SK-N-MC (cell line): ENCODE results near the gene LRIG1.
A peak's percentile ranks its signal among the peaks of the same experiment; 100 is the strongest.

ENCODE experiments used
- DNase-seq: peaks from one replicate; pipeline ENCODE4 v3.0.0-alpha.2; 2011; ENCODE audit warnings: low read depth, low spot score
- H3K27ac ChIP-seq: fragments of 200-600 bp; sonication (generic); 2 replicates; pipeline ENCODE4 v1.5.1; 2016; ENCODE audit warnings: mixed run types
- H3K36me3 ChIP-seq: fragments of 200-600 bp; sonication (generic); 2 replicates; pipeline ENCODE4 v1.6.1; 2017; ENCODE audit warnings: antibody characterized with exemption, low read length, mixed read lengths; ENCODE audit not compliant: insufficient read depth
- H3K4me3 ChIP-seq: fragments of 200-600 bp; sonication (generic); 2 replicates; pipeline ENCODE4 v1.5.1; 2016
- H3K9ac ChIP-seq: fragments of 200-600 bp; sonication (generic); 2 replicates; pipeline ENCODE4 v1.8.0; 2017; ENCODE audit warnings: mixed run types, mixed read lengths; ENCODE audit not compliant: insufficient read length
- H3K9me3 ChIP-seq: fragments of 200-600 bp; sonication (generic); 2 replicates; pipeline ENCODE4 v1.6.1; 2017; ENCODE audit warnings: low read depth, mild to moderate bottlenecking, antibody characterized with exemption, low read length, moderate library complexity, mixed read lengths
- EZH2 ChIP-seq: fragments of 200-600 bp; sonication (generic); IDR thresholded peaks from one replicate; pipeline ENCODE4 v1.6.1; 2017; ENCODE audit warnings: antibody characterized with exemption
- FOXP2 ChIP-seq: optimal IDR thresholded peaks from 2 replicates; pipeline ENCODE3; 2011; ENCODE audit warnings: mild to moderate bottlenecking, moderate library complexity; ENCODE audit not compliant: insufficient read depth; ENCODE audit errors: extremely low read length, control extremely low read depth
- POLR2AphosphoS5 ChIP-seq: IDR thresholded peaks from 2 replicates; pipeline ENCODE4 v1.6.1; 2012; ENCODE audit warnings: mild to moderate bottlenecking, low read depth, low read length, borderline replicate concordance

The LRIG1 gene

DNA sequence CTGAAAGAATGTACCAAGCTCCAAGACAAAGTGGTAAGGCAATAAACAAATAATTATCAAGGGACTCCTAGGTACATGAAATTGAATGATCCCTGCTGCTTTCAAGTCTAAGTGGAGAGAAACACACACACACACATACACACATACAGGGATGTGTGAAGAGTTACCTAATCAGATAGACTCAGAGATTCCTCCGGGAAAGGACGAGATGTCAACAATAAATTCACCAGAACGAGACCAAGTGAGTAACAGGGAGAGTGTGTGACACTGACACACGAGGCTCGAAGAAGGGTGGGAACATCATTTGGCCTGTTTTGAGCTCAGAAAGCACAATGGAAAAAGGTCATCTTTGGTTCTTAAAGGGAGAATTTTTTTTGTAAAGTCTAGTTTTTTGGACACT, 13.4 kb downstream of the LRIG1 start:
- Histone ChIP-seq H3K36me3 (no peaks in the 10 kb centered on the region), H3K4me3 (no peak overlapping the region), H3K9ac (no peak overlapping the region), H3K27ac (no peak overlapping the region), H3K9me3 (no peaks in the 10 kb centered on the region)
- TF ChIP-seq FOXP2 = no peak
- TF ChIP-seq POLR2AphosphoS5 = no peak
- TF ChIP-seq EZH2 = no peak
- no peak for DNase-seq

DNA sequence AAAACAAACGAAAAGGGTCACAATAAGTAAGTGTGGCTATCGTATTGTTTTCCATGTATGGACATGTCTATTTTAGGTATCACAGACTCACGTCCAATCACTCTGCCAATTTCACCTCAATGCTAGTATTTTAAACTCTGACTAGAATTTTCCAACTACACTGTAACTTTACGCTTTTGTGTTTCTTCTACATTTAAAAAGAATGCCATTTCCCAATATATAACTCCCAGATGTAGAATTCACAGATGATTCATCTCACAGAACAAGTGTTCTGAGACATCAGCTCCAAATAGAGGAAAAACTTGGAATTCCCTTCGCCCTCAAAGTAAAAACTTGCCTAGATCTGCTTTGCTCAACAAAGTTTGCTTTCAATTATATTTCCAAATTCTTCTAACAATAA, 14.2 kb downstream of the LRIG1 start:
- DNase-seq = no peak
- Histone ChIP-seq H3K9ac (peak overlapping the region; percentile 20), H3K4me3 (no peak overlapping the region), H3K36me3 (no peaks in the 10 kb centered on the region), H3K9me3 (no peaks in the 10 kb centered on the region), H3K27ac (peak overlapping the region; percentile 50; the same call in 1 of the 2 replicates)
- no peak for TF ChIP-seq EZH2
- no peak for TF ChIP-seq POLR2AphosphoS5
- no peak for TF ChIP-seq FOXP2

DNA sequence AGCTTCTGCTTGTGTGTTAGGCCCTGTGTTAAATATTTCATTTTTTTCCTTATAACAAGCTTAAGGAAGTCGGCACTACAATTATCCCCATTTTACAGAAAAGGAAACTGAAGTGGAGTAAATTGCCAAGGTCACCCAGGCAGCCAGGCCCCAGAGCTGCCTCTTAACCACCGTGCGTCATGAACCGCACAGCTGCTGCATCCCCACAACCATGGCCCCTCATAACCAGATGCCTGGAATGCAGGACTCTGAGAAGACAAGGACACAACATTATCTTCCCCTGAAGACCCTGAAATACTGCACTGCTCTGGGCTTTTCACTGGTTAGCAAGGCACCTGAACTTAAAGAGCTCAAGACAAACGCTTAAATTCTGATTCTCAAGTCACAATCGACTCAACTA, 14.6 kb downstream of the LRIG1 start:
- no peak for DNase-seq
- Histone ChIP-seq H3K9me3 (no peaks in the 10 kb centered on the region), H3K9ac (no peak overlapping the region), H3K4me3 (no peak overlapping the region), H3K36me3 (no peaks in the 10 kb centered on the region), H3K27ac (no peak overlapping the region)
- TF ChIP-seq EZH2 = no peak
- no peak for TF ChIP-seq FOXP2
- TF ChIP-seq POLR2AphosphoS5 = no peak

DNA sequence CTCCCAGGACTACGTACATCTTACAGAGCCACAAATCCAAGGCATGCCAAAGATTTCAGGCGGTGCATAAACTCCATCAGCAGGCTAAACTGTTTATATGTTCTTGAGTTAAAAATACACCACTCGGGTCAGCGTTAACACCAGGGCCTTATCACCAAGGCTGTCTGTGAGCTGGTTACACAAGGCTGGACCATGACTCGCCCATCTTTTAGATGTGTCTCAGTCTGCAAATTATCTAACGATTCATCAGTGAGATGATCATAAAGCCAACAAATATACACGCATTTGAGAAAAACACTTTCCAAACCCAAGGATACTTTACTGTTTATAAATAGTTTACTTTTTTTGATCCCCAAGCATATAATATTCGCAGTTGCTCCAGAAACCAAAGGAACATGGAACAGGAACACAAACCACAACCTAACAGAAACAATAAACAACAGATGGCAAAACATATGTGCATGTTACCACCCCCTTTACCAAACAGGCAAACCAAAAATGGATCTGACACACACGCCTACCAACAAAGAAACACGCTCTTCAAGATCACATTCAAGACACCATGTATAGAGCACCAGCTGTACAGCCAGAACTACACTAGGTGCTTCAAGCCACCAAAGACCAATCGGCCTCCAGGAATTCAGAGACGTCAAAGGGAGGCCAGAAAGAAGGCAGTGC, 15.4 kb downstream of the LRIG1 start:
- TF ChIP-seq EZH2 (no peak), FOXP2 (no peak), POLR2AphosphoS5 (no peak)
- no peak for DNase-seq
- Histone ChIP-seq H3K4me3 (no peak overlapping the region), H3K9me3 (no peaks in the 10 kb centered on the region), H3K9ac (no peak overlapping the region), H3K27ac (no peak overlapping the region), H3K36me3 (no peaks in the 10 kb centered on the region)

DNA sequence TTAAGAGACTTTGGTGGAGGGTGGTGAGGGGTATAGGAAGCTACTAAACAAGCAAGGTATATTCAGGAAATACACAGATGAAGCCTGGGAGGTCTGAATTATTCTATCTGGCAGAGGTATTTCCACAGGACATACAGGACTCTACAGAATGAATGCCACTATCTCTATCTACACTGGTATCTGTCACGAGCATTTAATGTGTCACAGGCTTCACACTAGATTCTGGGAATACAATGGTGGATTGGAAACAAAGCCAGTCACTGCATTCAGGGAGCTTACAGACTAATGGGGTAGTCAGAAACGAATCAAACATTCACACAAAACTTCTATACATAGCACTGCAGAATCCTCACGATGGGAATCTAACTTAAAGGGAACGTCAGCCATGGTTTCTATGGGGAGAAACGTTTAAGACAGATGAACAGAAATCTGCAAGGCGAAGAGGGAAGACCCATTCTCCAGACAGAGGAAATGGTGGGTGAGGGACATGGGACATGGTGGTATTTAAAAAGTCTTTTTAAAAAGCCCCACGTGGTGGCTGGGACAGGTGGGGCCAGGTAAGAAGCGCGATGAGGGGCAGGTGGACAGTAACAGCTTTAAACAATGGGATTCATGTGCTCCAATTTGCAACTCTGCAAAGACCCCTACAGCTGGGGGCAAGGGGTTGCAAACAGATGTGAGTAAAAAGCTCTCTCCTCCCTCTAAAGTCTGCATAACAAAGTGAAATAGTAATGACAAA, 16.5 kb downstream of the LRIG1 start:
- H3K4me3 ChIP-seq = no peak overlapping the region
- no peaks in the 10 kb centered on the region for H3K9me3 ChIP-seq
- TF ChIP-seq POLR2AphosphoS5 (no peak), EZH2 (no peak), FOXP2 (no peak)
- H3K27ac ChIP-seq = no peak overlapping the region
- no peaks in the 10 kb centered on the region for H3K36me3 ChIP-seq
- no peak overlapping the region for H3K9ac ChIP-seq
- no peak for DNase-seq

DNA sequence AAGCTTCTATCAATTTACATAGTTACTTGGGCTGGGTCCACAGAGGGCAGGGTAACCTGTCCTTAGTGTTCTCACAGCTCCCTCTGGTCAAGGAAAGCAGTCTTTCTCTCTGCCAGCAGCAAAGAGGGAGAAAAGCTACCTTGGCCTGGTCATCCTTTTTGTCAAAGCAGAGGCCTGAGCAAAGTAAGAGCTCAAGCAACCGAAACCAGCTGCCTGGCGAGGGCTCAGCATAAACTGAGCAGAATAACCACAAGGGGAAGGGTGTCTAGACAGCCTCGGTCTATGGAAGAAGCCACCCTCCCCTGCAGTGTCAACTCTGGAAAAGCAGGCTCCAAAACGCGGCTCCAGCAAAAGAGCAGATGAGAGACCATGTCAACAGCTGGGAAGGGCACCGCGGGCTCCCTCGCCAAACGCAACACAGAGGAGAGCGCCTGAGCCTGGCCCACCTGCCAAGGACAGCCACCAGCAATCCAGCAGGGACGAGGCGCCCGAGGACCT, 17.4 kb downstream of the LRIG1 start:
- Histone ChIP-seq H3K9ac (no peak overlapping the region), H3K27ac (no peak overlapping the region), H3K4me3 (no peak overlapping the region), H3K36me3 (no peaks in the 10 kb centered on the region), H3K9me3 (no peaks in the 10 kb centered on the region)
- TF ChIP-seq FOXP2 (no peak), EZH2 (no peak), POLR2AphosphoS5 (no peak)
- DNase-seq = no peak

DNA sequence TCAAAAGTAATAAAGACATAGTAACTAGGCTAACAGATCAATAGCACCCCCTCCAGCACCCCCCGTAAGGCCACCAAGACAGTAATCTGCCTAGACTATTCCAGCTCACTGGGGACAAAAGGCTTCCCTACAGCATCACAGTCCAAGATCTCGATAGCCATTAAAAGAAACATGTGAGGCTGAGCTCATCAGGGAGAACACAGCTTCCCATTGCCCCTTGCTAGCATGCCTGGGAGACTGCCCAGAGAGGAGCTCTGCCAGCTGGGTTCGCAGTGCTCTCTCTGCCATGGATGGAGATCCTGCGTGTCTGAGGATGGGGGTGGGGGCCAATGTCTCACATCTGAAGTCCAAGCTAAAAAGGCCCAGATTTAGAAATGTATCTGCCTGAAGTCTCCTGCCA, 17.8 kb downstream of the LRIG1 start:
- no peak for TF ChIP-seq POLR2AphosphoS5
- no peak for TF ChIP-seq EZH2
- no peak for TF ChIP-seq FOXP2
- no peak overlapping the region for H3K4me3 ChIP-seq
- H3K27ac ChIP-seq = no peak overlapping the region
- no peak overlapping the region for H3K9ac ChIP-seq
- no peaks in the 10 kb centered on the region for H3K36me3 ChIP-seq
- no peak for DNase-seq
- H3K9me3 ChIP-seq = no peaks in the 10 kb centered on the region

DNA sequence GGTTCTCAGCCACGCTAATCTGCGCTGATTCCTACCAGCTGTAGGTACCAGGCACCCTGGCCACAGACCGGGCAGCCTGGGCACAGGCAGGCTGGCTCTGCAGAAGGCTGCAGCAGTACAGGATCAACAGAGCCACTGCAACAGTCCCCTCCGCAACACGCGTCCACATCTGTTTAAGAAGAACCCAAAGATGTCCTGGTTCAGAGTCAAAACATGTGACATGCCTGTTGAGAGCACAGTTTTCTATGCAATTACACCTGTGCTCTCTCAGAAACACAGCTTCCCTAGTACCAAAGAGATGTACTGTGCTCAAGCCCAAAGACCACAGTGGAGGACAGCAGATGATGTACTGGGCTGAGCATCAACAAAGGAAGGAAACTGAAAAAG, 18.8 kb downstream of the LRIG1 start:
- no peak for DNase-seq
- TF ChIP-seq EZH2 = no peak
- Histone ChIP-seq H3K27ac (no peak overlapping the region), H3K36me3 (no peaks in the 10 kb centered on the region), H3K9me3 (no peaks in the 10 kb centered on the region), H3K4me3 (no peak overlapping the region), H3K9ac (no peak overlapping the region)
